ENCODE measurements around the gene MIA2. TPM values are rescaled to one million over a fixed set of nuclear protein-coding genes. Genes with fewer than 3 reads are reported as not detected.
"Not testable (repeated sequence)": the region's sequence is repeated elsewhere in the genome, so short reads cannot be mapped to it uniquely, and the experiment has no call there.

Gene MIA2
- total and polyA plus RNA-seq, 2 donors (not counting 1 experiment from before 2014, with no cell fraction given), result 11.5 to 27.1 TPM

- Histone ChIP-seq H3K36me3 (replicated peaks in 1 of 2; ENCODE audit: control extremely low read depth in 1 of 2, control insufficient read depth in 1 of 2, extremely low read depth in 1 of 2, insufficient read depth in 2 of 2, low read length in 1 of 2) (no peaks in the 10 kb centered on the region), H3K79me2 (ENCODE audit: control insufficient read depth, insufficient read depth, low read length) (no peaks in the 10 kb centered on the region), H3K27ac (ENCODE audit: low read length in 2 of 2) (no peak overlapping the region), H3K9me3 (ENCODE audit: control extremely low read depth in 1 of 3, control insufficient read depth in 2 of 3, insufficient read depth in 1 of 3, low read length in 2 of 3) (no peaks in the 10 kb centered on the region), H3K4me3 (ENCODE audit: control extremely low read depth in 1 of 5, extremely low read depth in 1 of 5, insufficient read depth in 1 of 5, low read depth in 2 of 5, low read length in 4 of 5) (no peak overlapping the region), H3K9ac (ENCODE audit: low read length) (no peak overlapping the region), H2AFZ (ENCODE audit: insufficient read depth, low read depth, low read length, poor library complexity, severe bottlenecking) (no peak overlapping the region), H3K4me1 (ENCODE audit: control insufficient read depth in 2 of 2, insufficient read depth in 2 of 2, low read length in 2 of 2) (no peaks in the 10 kb centered on the region), H3K4me2 (replicated peaks; ENCODE audit: low read depth, low read length, poor library complexity, severe bottlenecking) (no peak overlapping the region), H4K20me1 (ENCODE audit: control insufficient read depth, insufficient read depth, low read length, poor library complexity, severe bottlenecking) (no peaks in the 10 kb centered on the region), H3K27me3 (replicated peaks in 1 of 4; ENCODE audit: control extremely low read depth in 1 of 4, control insufficient read depth in 3 of 4, insufficient read depth in 4 of 4, low read length in 3 of 4) (no peaks in the 10 kb centered on the region)
- no peaks in the 10 kb centered on the region for H3K4me1 Mint-ChIP-seq
- ChIA-PET POLR2A (no interaction called here), CTCF (no interaction called here)
- H3K27me3 Mint-ChIP-seq, result peaks cover 16% of the 10 kb centered on the region
- no peak overlapping the region for H3K27ac Mint-ChIP-seq
- no peak for DNase-seq
- H3K4me3 Mint-ChIP-seq, result no peak overlapping the region
- intact Hi-C loops (cut with micrococcal nuclease), result no loop called here
- WGBS (ENCODE audit: insufficient coverage), result 100% methylated on average over 1 of the region's 1 CpG
- H3K9me3 Mint-ChIP-seq (ENCODE audit: insufficient read depth), result no peaks in the 10 kb centered on the region
- TF ChIP-seq, protein P1, sequence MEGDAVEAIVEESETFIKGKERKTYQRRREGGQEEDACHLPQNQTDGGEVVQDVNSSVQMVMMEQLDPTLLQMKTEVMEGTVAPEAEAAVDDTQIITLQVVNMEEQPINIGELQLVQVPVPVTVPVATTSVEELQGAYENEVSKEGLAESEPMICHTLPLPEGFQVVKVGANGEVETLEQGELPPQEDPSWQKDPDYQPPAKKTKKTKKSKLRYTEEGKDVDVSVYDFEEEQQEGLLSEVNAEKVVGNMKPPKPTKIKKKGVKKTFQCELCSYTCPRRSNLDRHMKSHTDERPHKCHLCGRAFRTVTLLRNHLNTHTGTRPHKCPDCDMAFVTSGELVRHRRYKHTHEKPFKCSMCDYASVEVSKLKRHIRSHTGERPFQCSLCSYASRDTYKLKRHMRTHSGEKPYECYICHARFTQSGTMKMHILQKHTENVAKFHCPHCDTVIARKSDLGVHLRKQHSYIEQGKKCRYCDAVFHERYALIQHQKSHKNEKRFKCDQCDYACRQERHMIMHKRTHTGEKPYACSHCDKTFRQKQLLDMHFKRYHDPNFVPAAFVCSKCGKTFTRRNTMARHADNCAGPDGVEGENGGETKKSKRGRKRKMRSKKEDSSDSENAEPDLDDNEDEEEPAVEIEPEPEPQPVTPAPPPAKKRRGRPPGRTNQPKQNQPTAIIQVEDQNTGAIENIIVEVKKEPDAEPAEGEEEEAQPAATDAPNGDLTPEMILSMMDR (IDR thresholded peaks at IDR 0.05), result no peak
- TF ChIP-seq EZH2 (IDR thresholded peaks at IDR 0.05; ENCODE audit: borderline replicate concordance, insufficient read depth, low read depth, low read length, poor library complexity, severe bottlenecking), result no peak
- no peak for ATAC-seq (ENCODE audit: low read depth)
Observed at GRCh38 chr14:39247256-39247655, 13.5 kb downstream of the MIA2 start.

GRCh38 chr14:39251547-39251946 is 17.8 kb downstream of the MIA2 start:
- H3K9me3 ChIP-seq (ENCODE audit: control extremely low read depth in 1 of 3, control insufficient read depth in 2 of 3, insufficient read depth in 1 of 3, low read length in 2 of 3), result no peaks in the 10 kb centered on the region
- DNase-seq (no peak), ATAC-seq (ENCODE audit: low read depth) (no peak)
- no peaks in the 10 kb centered on the region for H3K4me1 Mint-ChIP-seq
- no peak overlapping the region for H2AFZ ChIP-seq (ENCODE audit: insufficient read depth, low read depth, low read length, poor library complexity, severe bottlenecking)
- TF ChIP-seq EZH2 (IDR thresholded peaks at IDR 0.05; ENCODE audit: borderline replicate concordance, insufficient read depth, low read depth, low read length, poor library complexity, severe bottlenecking), result no peak
- TF ChIP-seq, protein P1 (IDR thresholded peaks at IDR 0.05), result no peak
- ChIA-PET CTCF (no interaction called here), POLR2A (no interaction called here)
- H3K4me3 ChIP-seq (ENCODE audit: control extremely low read depth in 1 of 5, extremely low read depth in 1 of 5, insufficient read depth in 1 of 5, low read depth in 2 of 5, low read length in 4 of 5), result no peak overlapping the region
- intact Hi-C loops (cut with micrococcal nuclease), result no loop called here
- H3K27me3 Mint-ChIP-seq, result peaks cover 7% of the 10 kb centered on the region
- no peak overlapping the region for H3K4me3 Mint-ChIP-seq
- H3K36me3 ChIP-seq (replicated peaks in 1 of 2; ENCODE audit: control extremely low read depth in 1 of 2, control insufficient read depth in 1 of 2, extremely low read depth in 1 of 2, insufficient read depth in 2 of 2, low read length in 1 of 2), result no peaks in the 10 kb centered on the region
- H3K4me2 ChIP-seq (replicated peaks; ENCODE audit: low read depth, low read length, poor library complexity, severe bottlenecking), result no peak overlapping the region
- no peaks in the 10 kb centered on the region for H3K79me2 ChIP-seq (ENCODE audit: control insufficient read depth, insufficient read depth, low read length)
- no peak overlapping the region for H3K27ac ChIP-seq (ENCODE audit: low read length in 2 of 2)
- no peaks in the 10 kb centered on the region for H3K9me3 Mint-ChIP-seq (ENCODE audit: insufficient read depth)
- H3K27ac Mint-ChIP-seq, result no peak overlapping the region
- H3K27me3 ChIP-seq (replicated peaks in 1 of 4; ENCODE audit: control extremely low read depth in 1 of 4, control insufficient read depth in 3 of 4, insufficient read depth in 4 of 4, low read length in 3 of 4), result no peaks in the 10 kb centered on the region
- no peak overlapping the region for H3K9ac ChIP-seq (ENCODE audit: low read length)
- no peaks in the 10 kb centered on the region for H4K20me1 ChIP-seq (ENCODE audit: control insufficient read depth, insufficient read depth, low read length, poor library complexity, severe bottlenecking)
- H3K4me1 ChIP-seq (ENCODE audit: control insufficient read depth in 2 of 2, insufficient read depth in 2 of 2, low read length in 2 of 2), result no peaks in the 10 kb centered on the region

GRCh38 chr14:39257388-39257787 is 23.7 kb downstream of the MIA2 start:
- H3K36me3 ChIP-seq (replicated peaks in 1 of 2; ENCODE audit: control extremely low read depth in 1 of 2, control insufficient read depth in 1 of 2, extremely low read depth in 1 of 2, insufficient read depth in 2 of 2, low read length in 1 of 2); H3K4me1 ChIP-seq (ENCODE audit: control insufficient read depth in 2 of 2, insufficient read depth in 2 of 2, low read length in 2 of 2); H3K4me2 ChIP-seq (replicated peaks; ENCODE audit: low read depth, low read length, poor library complexity, severe bottlenecking); H3K27ac ChIP-seq (ENCODE audit: low read length in 2 of 2); H3K27me3 ChIP-seq (replicated peaks in 1 of 4; ENCODE audit: control extremely low read depth in 1 of 4, control insufficient read depth in 3 of 4, insufficient read depth in 4 of 4, low read length in 3 of 4); H3K9ac ChIP-seq (ENCODE audit: low read length); H3K4me3 Mint-ChIP-seq; H3K4me3 ChIP-seq (ENCODE audit: control extremely low read depth in 1 of 5, extremely low read depth in 1 of 5, insufficient read depth in 1 of 5, low read depth in 2 of 5, low read length in 4 of 5); DNase-seq; POLR2A ChIA-PET; ATAC-seq (ENCODE audit: low read depth); H3K79me2 ChIP-seq (ENCODE audit: control insufficient read depth, insufficient read depth, low read length); H4K20me1 ChIP-seq (ENCODE audit: control insufficient read depth, insufficient read depth, low read length, poor library complexity, severe bottlenecking); H3K27ac Mint-ChIP-seq; H3K27me3 Mint-ChIP-seq; H3K4me1 Mint-ChIP-seq; H2AFZ ChIP-seq (ENCODE audit: insufficient read depth, low read depth, low read length, poor library complexity, severe bottlenecking); intact Hi-C loops (cut with micrococcal nuclease); H3K9me3 ChIP-seq (ENCODE audit: control extremely low read depth in 1 of 3, control insufficient read depth in 2 of 3, insufficient read depth in 1 of 3, low read length in 2 of 3); H3K9me3 Mint-ChIP-seq (ENCODE audit: insufficient read depth); CTCF ChIA-PET: not testable (repeated sequence)
- no CpG with 5 or more reads among the region's 1 CpG for WGBS (ENCODE audit: insufficient coverage)
